ENCODE measurements around the gene PSMB9. TPM values are rescaled to one million over a fixed set of nuclear protein-coding genes. Genes with fewer than 3 reads are reported as not detected.

Gene PSMB9
- total and polyA plus RNA-seq, 2 of the 4 experiments (the other 2 are of a cell fraction), result 9.0 to 12.8 TPM

DNA sequence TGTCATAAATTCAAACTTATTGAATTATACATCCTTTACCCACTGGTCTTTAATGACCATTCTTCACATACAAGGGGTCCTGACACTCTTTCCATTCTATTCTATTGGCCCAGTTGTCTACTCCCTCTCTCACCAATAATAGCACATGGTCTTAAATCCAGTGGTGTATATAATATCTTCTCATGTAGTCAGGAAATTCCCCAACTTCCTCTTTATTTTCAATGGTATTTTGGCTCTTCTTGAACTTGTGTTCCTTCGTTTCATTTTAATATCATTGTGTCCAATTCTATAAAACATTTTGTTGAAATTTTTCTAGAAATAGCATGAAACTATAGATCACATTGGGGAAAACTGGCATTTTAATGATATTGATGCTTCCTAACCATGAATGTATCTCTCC is 36.8 kb downstream of the PSMB9 start:
- WGBS, 2 experiments (ENCODE audit: extremely low coverage in 2 of 2, insufficient read length in 1 of 2), result no CpG with 5 or more reads among the region's 1 CpG
- POLR2A ChIA-PET (ENCODE audit: unreplicated experiment), result interaction anchor here (1.8 kb wide), 1 partner anchor 80 kb away, joined by 6 read pairs; no protein-coding TSS in a partner anchor
- no peak overlapping the region for H4K5ac ChIP-seq (ENCODE audit: low read depth, low read length)

More for the DNA sequence above, 36.8 kb downstream of the PSMB9 start:
- Histone ChIP-seq H4K8ac (ENCODE audit: low read depth in 2 of 2, low read length in 2 of 2) (no peak overlapping the region), H3K4me2 (ENCODE audit: low read depth, low read length) (no peak overlapping the region), H3K14ac (replicated peaks; ENCODE audit: low read depth, low read length) (no peak overlapping the region), H3K23ac (ENCODE audit: low read depth, low read length) (no peak overlapping the region), H4K91ac (ENCODE audit: insufficient read depth, low read depth, low read length) (no peak overlapping the region), H3K4me1 (ENCODE audit: control insufficient read depth, insufficient read depth, low read length) (peaks cover 15% of the 10 kb centered on the region), H3K56ac (ENCODE audit: extremely low read depth, insufficient read depth, low read length) (no peak overlapping the region), H2AK9ac (replicated peaks; ENCODE audit: low read depth, low read length, poor library complexity) (no peak overlapping the region), H3K9ac (ENCODE audit: low read depth, low read length) (no peak overlapping the region), H2BK120ac (ENCODE audit: low read depth, low read length) (no peak overlapping the region), H3K18ac (ENCODE audit: low read depth, low read length) (no peak overlapping the region), H3K79me1 (ENCODE audit: low read depth in 1 of 2, low read length in 2 of 2) (peaks cover 12 to 13% of the 10 kb centered on the region in 2 experiments), H2AFZ (replicated peaks; ENCODE audit: low read length, poor library complexity) (no peak overlapping the region), H3K27ac (ENCODE audit: insufficient read depth, low read length) (no peak overlapping the region), H3K27me3 (ENCODE audit: control insufficient read depth, insufficient read depth, low read length) (no peaks in the 10 kb centered on the region), H2AK5ac (ENCODE audit: low read depth, low read length) (no peak overlapping the region), H2BK20ac (ENCODE audit: low read depth, low read length) (no peak overlapping the region), H2BK15ac (ENCODE audit: low read depth, low read length) (no peak overlapping the region), H3K4ac (ENCODE audit: low read depth, low read length) (no peak overlapping the region), H3K4me3 (ENCODE audit: insufficient read depth, low read depth, low read length) (no peak overlapping the region), H3K36me3 (ENCODE audit: control insufficient read depth, insufficient read depth, low read length) (no peaks in the 10 kb centered on the region), H2BK5ac (ENCODE audit: low read depth, low read length, poor library complexity, severe bottlenecking) (no peak overlapping the region), H4K20me1 (ENCODE audit: insufficient read depth, low read length) (no peaks in the 10 kb centered on the region), H3K9me3 (ENCODE audit: control insufficient read depth, insufficient read depth, low read length) (no peaks in the 10 kb centered on the region), H3K9me1 (ENCODE audit: insufficient read depth, low read length) (0 out of 2 replicates have a peak, but pooled peaks cover 2% of the 10 kb centered on the region)
- DNase-seq, result no peak
- intact Hi-C loops (cut with micrococcal nuclease) (no loop called here), dilution Hi-C loops (cut with HindIII; ENCODE audit: low sequenced_read_pairs, unreplicated experiment) (no loop called here), in situ Hi-C loops (cut with MboI; ENCODE audit: low sequenced_read_pairs) (loop anchor here (5.0 kb wide), 1 partner anchor 81 kb away; no protein-coding TSS in a partner anchor)
- TF ChIP-seq MAZ (IDR thresholded peaks at IDR 0.05; ENCODE audit: borderline replicate concordance, low read depth, low read length) (no peak), CEBPB (IDR thresholded peaks at IDR 0.05; ENCODE audit: low read depth, low read length) (no peak), POLR2A (IDR thresholded peaks at IDR 0.05; ENCODE audit: low read depth, low read length) (no peak), NFE2L2 (IDR thresholded peaks at IDR 0.05; ENCODE audit: low read depth, low read length) (no peak), MAFK (IDR thresholded peaks at IDR 0.05; ENCODE audit: low read depth, low read length) (no peak), SMC3 (IDR thresholded peaks at IDR 0.05; ENCODE audit: low read depth, low read length) (no peak), RAD21 (IDR thresholded peaks at IDR 0.05; ENCODE audit: low read length) (no peak), MXI1 (IDR thresholded peaks at IDR 0.05; ENCODE audit: borderline replicate concordance, low read depth, low read length) (no peak), CHD1 (IDR thresholded peaks at IDR 0.05; ENCODE audit: low read depth, low read length) (no peak), RFX5 (IDR thresholded peaks at IDR 0.05; ENCODE audit: low read depth, low read length) (no peak), FOS (IDR thresholded peaks at IDR 0.05; ENCODE audit: low read depth, low read length) (no peak), BHLHE40 (IDR thresholded peaks at IDR 0.05; ENCODE audit: low read depth, low read length) (no peak)
- TF ChIP-seq, protein P1, sequence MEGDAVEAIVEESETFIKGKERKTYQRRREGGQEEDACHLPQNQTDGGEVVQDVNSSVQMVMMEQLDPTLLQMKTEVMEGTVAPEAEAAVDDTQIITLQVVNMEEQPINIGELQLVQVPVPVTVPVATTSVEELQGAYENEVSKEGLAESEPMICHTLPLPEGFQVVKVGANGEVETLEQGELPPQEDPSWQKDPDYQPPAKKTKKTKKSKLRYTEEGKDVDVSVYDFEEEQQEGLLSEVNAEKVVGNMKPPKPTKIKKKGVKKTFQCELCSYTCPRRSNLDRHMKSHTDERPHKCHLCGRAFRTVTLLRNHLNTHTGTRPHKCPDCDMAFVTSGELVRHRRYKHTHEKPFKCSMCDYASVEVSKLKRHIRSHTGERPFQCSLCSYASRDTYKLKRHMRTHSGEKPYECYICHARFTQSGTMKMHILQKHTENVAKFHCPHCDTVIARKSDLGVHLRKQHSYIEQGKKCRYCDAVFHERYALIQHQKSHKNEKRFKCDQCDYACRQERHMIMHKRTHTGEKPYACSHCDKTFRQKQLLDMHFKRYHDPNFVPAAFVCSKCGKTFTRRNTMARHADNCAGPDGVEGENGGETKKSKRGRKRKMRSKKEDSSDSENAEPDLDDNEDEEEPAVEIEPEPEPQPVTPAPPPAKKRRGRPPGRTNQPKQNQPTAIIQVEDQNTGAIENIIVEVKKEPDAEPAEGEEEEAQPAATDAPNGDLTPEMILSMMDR (conservative IDR thresholded peaks at IDR 0.05; ENCODE audit: low read depth, low read length), result no peak
- TF ChIP-seq, protein P2, sequence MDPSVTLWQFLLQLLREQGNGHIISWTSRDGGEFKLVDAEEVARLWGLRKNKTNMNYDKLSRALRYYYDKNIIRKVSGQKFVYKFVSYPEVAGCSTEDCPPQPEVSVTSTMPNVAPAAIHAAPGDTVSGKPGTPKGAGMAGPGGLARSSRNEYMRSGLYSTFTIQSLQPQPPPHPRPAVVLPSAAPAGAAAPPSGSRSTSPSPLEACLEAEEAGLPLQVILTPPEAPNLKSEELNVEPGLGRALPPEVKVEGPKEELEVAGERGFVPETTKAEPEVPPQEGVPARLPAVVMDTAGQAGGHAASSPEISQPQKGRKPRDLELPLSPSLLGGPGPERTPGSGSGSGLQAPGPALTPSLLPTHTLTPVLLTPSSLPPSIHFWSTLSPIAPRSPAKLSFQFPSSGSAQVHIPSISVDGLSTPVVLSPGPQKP (IDR thresholded peaks at IDR 0.05; ENCODE audit: borderline replicate concordance, low read depth, low read length), result no peak
- TF ChIP-seq, protein P3, sequence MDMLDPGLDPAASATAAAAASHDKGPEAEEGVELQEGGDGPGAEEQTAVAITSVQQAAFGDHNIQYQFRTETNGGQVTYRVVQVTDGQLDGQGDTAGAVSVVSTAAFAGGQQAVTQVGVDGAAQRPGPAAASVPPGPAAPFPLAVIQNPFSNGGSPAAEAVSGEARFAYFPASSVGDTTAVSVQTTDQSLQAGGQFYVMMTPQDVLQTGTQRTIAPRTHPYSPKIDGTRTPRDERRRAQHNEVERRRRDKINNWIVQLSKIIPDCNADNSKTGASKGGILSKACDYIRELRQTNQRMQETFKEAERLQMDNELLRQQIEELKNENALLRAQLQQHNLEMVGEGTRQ (IDR thresholded peaks at IDR 0.05; ENCODE audit: low read depth, low read length), result no peak
- BruUV-seq (replicated peaks), result no TSS peak
- CTCF ChIA-PET, result no interaction called here
- no peak for ATAC-seq (ENCODE audit: low read depth)

Data from IMR-90 (cell line).